Activated CD4-positive, CD25-positive, alpha-beta regulatory T cell (primary cell): Measurements from ENCODE around the gene TENM4.

Experiments
- DNase-seq, 4 experiments: peaks; one replicate each; lab custom pipeline; 2025; lab: John Stamatoyannopoulos, UW

Gene TENM4

GRCh38 chr11:79174045-79175008, 266.5 kb downstream of the TENM4 start:
- DNase-seq: no peak

GRCh38 chr11:79173615-79174014, 267.2 kb downstream of the TENM4 start:
- no peak for DNase-seq

DNA sequence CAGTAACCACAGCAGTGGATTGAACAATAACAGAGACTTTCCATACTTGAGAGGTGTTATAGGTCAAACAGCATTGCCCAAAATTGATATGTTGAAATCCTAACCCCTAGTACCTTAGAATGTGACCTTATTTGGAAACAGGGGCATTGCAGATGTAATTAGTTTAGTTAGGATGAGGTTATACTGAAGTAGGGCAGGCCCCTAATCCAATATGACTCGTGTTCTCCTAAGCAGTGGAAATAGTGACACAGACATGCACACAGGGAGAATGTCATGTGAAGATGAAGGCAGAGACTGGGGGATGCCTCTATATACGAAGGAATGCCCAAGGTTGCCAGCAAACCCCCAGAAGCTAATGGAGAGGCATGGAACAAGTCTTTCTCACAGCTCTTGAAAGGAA, 270.5 kb downstream of the TENM4 start:
- DNase-seq: no peak

DNA sequence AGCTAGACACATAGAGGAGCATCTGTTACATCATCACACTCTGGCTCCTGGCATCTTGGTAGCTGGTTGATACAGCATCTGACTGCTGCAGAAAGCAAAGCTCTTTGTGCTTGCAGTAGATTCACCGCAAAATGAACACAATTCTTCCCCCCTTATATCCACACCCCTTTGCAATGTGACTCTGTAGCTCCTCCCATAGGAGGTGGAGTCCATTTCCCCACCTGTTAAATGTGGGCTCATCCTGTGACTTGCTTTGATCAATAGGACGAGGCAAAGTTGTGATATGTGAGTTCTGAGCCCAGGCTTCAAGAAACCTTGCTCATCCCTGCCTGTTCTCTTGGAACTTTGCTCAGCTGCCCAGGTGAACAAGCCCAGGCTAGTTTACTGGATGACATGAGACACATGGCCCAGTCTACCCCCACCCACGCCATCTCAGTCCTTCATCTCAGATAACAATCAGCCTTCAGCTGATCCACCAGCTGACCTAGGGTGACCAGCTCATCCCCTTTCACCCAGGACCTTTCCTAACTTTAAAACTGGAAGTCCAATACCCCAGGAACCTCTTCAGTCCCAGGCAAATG, 272.2 kb downstream of the TENM4 start:
- no peak for DNase-seq

DNA sequence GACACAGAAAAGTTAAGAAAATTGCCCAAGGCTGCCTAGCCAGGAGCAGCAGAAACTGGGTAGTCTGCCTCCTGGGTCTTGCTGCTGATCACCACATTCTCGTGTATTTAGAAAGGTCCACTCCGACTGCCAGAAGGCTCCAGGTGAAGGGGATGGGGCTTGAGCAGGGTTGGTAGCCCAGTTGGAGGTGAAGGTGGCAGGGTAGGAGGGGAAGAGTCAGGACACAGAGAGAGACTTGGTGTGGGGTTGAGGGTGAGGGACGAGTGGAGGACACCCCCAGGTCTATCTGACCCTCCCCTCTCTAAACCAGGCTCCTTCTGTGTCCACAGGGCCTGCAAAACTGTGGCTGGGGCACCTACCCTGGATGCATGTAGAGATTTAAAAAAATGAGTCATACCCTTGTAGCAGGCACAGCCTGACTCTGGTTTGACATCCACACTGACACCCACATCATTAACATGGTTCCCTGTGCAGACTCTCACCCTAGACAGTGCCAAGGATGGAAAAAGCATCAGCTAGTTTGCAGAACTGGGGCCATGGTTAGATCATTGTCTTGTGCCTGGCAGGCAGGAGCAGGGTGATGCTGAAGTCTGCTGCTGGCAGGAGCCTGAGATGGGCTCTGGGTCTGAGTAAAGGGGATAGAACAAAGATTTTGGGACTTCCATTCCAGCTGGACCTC, 273.2 kb downstream of the TENM4 start:
- no peak for DNase-seq

- DNase-seq: no peak
These were observed 274.9 kb downstream of the TENM4 start for GRCh38 chr11:79165908-79166307.

DNA sequence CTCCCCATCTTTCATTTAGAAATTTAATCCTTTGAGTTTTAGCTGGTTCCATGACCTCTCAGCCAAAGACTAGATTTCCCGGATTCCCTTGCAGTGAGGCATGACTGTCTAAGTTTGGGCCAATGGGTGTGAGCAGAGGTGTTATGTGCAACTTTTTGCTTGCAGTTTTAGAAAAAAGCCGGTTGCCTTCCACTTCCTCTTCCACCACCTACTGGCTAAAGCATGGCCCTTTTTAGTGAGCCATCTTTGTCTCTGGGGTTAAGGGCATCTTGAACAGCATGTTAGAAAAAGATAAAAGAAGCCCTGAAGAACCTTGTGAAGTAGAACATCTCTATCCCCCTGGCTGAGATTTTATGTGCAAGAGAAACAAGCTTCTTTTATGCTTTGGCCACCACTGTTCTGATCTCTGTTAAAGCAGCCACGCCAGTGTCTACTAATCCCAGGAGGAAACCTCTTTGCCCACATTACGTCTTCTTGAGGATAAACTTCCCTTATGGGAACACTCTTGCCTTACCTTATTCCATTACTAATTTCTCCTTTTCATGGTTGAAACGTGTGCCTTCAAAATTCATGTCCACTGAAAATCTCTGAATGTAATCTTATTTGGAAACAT, 279.9 kb downstream of the TENM4 start:
- DNase-seq: no peak

GRCh38 chr11:79159657-79160450, 281.0 kb downstream of the TENM4 start:
- no peak for DNase-seq

DNA sequence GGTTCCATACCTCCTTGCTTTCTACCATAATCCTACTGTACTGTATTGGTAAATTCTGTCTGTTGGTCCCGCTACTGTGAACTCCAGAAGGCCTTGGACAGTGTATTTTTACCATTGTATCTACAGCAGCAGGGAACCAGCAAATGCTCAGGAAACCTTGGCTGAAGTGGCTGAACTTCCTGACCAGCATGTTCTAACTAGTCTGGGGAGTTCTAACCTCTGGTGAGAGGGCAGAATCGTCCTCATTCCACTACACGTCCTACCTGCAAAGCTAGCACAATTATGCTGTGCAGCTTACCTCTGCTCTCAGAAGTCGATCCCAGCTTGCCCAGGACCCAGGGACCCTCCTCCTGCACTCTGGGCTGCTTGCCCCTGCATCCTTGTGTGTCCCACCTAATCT, 283.1 kb downstream of the TENM4 start:
- no peak for DNase-seq

DNA sequence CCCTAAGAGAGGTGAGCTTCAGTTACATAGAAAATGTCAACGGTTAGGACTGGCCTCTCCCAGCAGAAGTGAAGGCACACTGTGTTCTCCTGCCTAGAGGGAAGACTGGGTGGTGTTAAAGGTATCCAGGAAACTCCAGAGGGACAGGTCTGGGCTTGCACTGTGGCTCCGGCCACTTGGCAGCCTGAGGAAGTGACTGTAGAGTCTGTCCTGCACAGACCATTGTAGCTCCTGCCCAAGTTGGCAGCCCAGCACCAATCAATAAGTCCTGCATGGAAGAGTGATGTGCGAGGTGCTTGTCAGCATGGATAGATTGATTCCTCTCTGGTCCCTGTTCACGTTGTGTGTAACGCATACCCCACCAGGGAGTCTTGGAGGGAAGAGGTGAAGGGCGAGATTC, 284.8 kb downstream of the TENM4 start:
- no peak for DNase-seq

DNA sequence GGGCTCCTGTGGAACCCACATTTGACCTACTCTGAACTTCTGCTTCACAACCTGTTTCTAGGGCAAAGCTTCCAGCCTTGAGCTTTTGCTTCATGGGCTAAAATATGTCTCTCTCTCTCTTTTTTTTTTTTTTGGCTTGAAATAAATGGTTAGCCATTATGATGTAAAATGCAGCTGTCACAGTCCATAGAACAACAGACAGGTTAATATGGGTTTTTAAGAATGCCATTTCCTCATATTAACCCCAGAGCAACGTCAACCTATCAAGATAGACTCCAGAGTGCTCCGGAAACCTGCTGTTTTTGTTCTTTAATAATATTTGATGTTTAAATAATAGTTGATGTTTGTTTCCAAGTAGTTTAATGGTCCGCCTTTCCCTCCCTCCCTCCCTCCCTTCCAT, 285.6 kb downstream of the TENM4 start:
- DNase-seq: no peak

DNA sequence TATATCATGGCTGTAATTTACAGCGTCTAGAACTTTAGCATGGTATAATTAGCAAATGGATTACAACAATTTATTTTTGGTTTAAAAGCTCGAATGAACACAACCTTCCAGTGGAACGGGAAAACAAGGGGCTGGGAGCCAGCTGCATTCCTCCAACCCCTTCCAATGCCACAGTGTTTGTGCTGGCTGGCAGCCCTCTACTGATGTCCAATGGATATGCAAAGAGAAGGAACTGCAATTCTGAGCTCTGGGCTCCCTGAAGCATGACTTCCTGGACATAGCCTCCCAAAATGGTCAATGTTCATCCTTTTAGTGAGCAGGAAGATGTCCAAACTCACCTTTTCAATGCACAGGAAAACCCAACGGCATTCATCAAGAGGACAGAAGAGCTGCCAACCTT, 288.3 kb downstream of the TENM4 start:
- no peak for DNase-seq

- no peak for DNase-seq
These were observed 289.4 kb downstream of the TENM4 start for GRCh38 chr11:79151396-79151795.

DNA sequence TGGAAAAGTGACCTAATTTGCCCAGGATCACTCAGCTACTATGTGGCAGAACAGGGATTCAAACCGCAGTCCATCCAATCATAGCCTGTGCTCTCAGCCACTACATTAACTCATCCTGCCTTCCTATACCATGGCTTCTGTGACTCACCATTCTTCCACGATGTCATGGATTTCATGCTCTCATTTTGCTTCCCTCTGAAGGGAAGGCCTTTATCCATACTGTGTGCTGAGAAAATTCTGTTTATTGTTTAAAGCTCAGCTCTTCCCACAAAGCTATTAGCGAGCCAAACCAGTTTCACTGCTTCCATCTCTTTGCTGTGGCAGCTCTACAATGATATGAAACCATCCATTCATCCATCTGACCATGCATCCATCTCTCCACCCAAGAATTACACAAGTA, 289.9 kb downstream of the TENM4 start:
- no peak for DNase-seq

DNA sequence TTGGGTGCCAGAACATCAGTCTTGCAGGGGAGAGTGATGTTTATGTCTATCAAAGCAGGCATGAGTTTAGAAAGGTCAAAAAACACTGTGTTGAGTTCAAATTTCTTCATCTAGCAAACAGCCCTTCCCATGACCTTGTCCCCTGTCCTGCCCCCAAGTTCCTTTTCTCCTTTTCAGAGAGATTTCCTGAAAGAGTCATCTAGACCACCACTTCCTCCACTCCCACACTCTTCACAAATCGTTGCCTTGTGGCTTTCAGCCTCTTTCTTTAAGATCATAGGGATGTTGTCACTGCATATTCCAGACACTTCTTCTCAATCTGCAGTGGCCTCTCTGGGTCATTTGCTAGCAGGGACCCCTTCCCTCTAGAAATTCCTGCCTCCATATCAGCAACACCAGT, 290.5 kb downstream of the TENM4 start:
- no peak for DNase-seq

DNA sequence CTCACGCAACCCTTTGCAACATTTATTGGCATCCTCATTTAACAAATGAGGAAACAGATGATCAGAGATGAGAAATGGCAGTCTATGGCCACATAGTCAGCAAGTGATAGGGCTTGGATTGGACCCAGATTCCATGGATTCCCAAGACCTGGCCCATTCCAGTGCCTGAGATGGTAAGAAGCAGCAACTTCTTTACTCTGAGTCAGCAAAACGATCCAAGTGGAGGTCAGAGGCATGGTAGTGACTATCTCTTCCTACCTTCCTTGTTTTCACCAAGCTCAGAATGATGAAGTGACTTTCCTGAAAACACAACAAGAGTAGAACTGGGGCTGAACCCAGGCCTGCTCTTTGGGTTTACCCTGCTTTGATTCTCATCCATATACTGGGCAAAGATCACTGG, 293.1 kb downstream of the TENM4 start:
- no peak for DNase-seq

DNA sequence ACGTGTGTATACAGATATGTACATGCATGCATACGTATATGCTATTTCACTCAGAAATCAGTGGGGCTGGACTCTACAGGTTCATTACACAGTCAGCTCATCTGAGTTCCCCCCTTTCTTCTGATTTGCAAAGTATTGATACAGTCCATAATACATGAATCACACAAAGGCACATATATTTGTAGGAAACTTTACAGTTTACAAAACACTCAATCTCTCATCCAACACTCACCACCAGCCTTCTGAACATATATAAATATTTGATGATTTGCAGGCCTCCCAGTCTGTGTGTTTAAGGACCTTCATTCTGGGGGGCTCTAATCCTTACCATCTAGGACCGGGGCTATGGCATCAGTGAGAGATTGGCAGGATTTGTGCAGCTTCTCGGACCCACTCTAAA, 293.8 kb downstream of the TENM4 start:
- DNase-seq: no peak

DNA sequence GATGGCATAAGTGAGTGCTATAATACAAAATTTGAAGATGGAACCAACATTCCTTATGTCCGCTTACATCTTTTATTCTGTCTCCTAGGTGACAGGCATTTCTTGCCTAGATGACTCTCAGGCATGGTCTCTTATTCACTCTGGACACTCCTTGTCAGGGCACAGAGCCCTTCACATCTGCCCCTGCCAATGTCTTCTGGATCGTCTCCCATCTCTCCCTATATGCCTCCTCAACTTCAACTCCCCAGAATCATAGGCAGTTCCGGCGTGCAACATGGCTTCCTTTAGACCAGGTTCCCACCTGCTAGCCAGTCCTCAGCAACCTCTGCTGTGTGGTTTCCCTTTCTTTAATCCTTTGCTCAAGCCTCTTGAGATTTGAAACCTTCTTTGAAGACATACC, 300.9 kb downstream of the TENM4 start:
- DNase-seq: no peak

GRCh38 chr11:79129702-79130101, 311.1 kb downstream of the TENM4 start:
- no peak for DNase-seq

- DNase-seq: no peak
These were observed 312.5 kb downstream of the TENM4 start for GRCh38 chr11:79128291-79128690.

DNA sequence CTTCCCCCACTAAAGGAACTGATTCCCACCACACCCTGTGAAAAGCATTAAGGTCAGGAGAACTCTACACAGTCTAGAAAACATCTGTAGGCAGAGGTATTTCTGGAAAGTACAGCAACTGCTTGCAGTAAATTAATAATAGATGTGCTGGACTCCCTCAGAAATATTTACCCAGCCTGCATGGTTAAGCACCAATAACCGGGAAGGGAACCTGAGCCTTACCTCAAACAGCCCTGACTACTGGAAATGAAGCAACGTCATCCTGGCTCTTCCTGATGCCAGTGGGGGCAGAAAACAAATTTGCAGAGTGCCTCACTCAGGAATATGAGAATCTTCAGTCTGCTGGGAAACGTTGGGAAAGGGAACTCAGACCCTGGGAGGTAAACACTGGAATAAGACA, 318.1 kb downstream of the TENM4 start:
- DNase-seq: no peak

- DNase-seq: no peak
These were observed 319.5 kb downstream of the TENM4 start for GRCh38 chr11:79121351-79121750.
